Hepatocyte (in vitro differentiated cells): Measurements from ENCODE around the gene FBXL12. TPM values are rescaled to one million over a fixed set of nuclear protein-coding genes. Genes with fewer than 3 reads are reported as not detected.
A peak's percentile ranks its signal among the peaks of the same experiment; 100 is the strongest.
"Not testable (repeated sequence)": the region's sequence is repeated elsewhere in the genome, so short reads cannot be mapped to it uniquely, and the experiment has no call there.

Source experiments
- DNase-seq: peaks from one replicate; pipeline ENCODE4 v3.0.0-alpha.2; 2016; ENCODE audit warnings: low spot score
- H2AFZ ChIP-seq: fragments of 200-600 bp; sonication (generic); 2 replicates; pipeline ENCODE4 v1.6.0; 2016; ENCODE audit warnings: antibody characterized with exemption, mild to moderate bottlenecking
- H3K27ac ChIP-seq: fragments of 200-600 bp; sonication (generic); 2 replicates; pipeline ENCODE4 v1.5.1; 2016; ENCODE audit warnings: mild to moderate bottlenecking
- H3K27me3 ChIP-seq: fragments of 200-600 bp; sonication (generic); 2 replicates; pipeline ENCODE4 v1.6.1; 2016
- H3K36me3 ChIP-seq: fragments of 200-600 bp; sonication (generic); replicated peaks from 2 replicates; pipeline ENCODE4 v1.5.1; 2016; ENCODE audit warnings: low read depth; ENCODE audit not compliant: insufficient read depth
- H3K4me1 ChIP-seq: fragments of 200-600 bp; sonication (generic); 2 replicates; pipeline ENCODE4 v1.5.1; 2016; ENCODE audit warnings: mild to moderate bottlenecking, moderate library complexity; ENCODE audit not compliant: insufficient read depth
- H3K4me2 ChIP-seq: fragments of 200-600 bp; sonication (generic); 2 replicates; pipeline ENCODE4 v1.6.0; 2016
- H3K4me3 ChIP-seq: fragments of 200-600 bp; sonication (generic); 2 replicates; pipeline ENCODE4 v1.5.1; 2016; ENCODE audit warnings: mild to moderate bottlenecking
- H3K79me2 ChIP-seq: fragments of 200-600 bp; sonication (generic); 2 replicates; pipeline ENCODE4 v1.6.0; 2017; ENCODE audit warnings: mild to moderate bottlenecking
- H3K9me2 ChIP-seq: fragments of 200-600 bp; sonication (generic); replicated peaks from 2 replicates; pipeline ENCODE4 v1.6.0; 2017; ENCODE audit warnings: mild to moderate bottlenecking; ENCODE audit not compliant: insufficient read depth
- H3K9me3 ChIP-seq: fragments of 200-600 bp; sonication (generic); 2 replicates; pipeline ENCODE4 v1.5.1; 2016; ENCODE audit warnings: low read depth, mild to moderate bottlenecking
- H4K20me1 ChIP-seq: fragments of 200-600 bp; sonication (generic); 2 replicates; pipeline ENCODE4 v1.6.0; 2016; ENCODE audit warnings: mild to moderate bottlenecking; ENCODE audit not compliant: insufficient read depth, poor library complexity, severe bottlenecking
- EZH2 ChIP-seq: fragments of 200-600 bp; sonication (generic); IDR thresholded peaks from 2 replicates; pipeline ENCODE4 v1.6.1; 2016; ENCODE audit warnings: antibody characterized with exemption, mild to moderate bottlenecking, borderline replicate concordance
- EZH2phosphoT487 ChIP-seq: fragments of 200-600 bp; sonication (generic); IDR thresholded peaks from one replicate; pipeline ENCODE4 v1.6.1; 2018; ENCODE audit warnings: antibody characterized with exemption, mild to moderate bottlenecking, low read depth, moderate library complexity; ENCODE audit not compliant: unreplicated experiment, severe bottlenecking
- WGBS: methylation state at CpG from one replicate; pipeline ENCODE4 v1.1.6; 2016; ENCODE audit warnings: low lambda C conversion rate; ENCODE audit errors: missing lambda C conversion rate; 5-methylcytosine and 5-hydroxymethylcytosine counted together
- polyA plus RNA-seq: library from polyadenylated mRNA; unstranded; fragments of >200 nt; fragmentation: Nextera tagmentation; extraction: Ambion mirVana; gene quantifications from 2 replicates; pipeline ENCODE4 v1.2.1, GENCODE V29; 2016
- total RNA-seq: library from RNA; depleted of rRNA; stranded (reverse); fragments of >200 nt; gene quantifications from 2 replicates; pipeline ENCODE4 v1.2.3, GENCODE V29; 2014
- TF ChIP-seq, protein P1 (sequence below): fragments of 200-600 bp; sonication (generic); IDR thresholded peaks from 2 replicates; pipeline ENCODE4 v1.5.1; 2016; ENCODE audit warnings: antibody characterized with exemption, mild to moderate bottlenecking; ENCODE audit not compliant: poor library complexity

The FBXL12 gene
- total and polyA plus RNA-seq, 2 experiments from 2014 or later: 33.1 to 42.3 TPM

DNA sequence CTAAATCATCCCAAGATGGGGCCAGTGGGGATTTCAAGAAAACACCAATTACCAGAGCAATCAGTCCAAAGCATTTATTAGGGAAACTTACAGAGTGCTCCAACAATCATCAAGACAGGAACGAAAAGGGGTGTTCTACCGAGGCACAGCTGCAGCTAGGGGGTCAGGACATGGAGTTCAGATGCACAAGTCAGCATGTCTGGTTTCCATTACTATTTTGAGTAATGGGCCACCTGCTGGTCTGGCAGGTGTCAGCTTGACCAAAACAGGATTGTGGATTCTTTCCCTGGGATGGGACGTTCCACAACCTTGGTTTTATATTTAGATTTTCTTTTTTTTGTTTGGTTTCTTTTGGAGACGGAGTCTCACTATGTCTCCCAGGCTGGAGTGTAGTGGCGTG, 4.9 kb upstream of the FBXL12 start:
- Histone ChIP-seq H4K20me1 (peaks cover 7% of the 10 kb centered on the region), H3K9me3 (no peaks in the 10 kb centered on the region), H3K36me3 (no peaks in the 10 kb centered on the region), H2AFZ (no peak overlapping the region), H3K9me2 (no peaks in the 10 kb centered on the region), H3K4me3 (no peak overlapping the region), H3K27ac (no peak overlapping the region), H3K4me2 (no peak overlapping the region), H3K27me3 (no peaks in the 10 kb centered on the region), H3K4me1 (peaks cover 9% of the 10 kb centered on the region), H3K79me2 (peaks cover 40% of the 10 kb centered on the region)
- no peak for DNase-seq
- WGBS: 90% methylated on average over 5 of the region's 5 CpGs
- no peak for TF ChIP-seq EZH2phosphoT487

DNA sequence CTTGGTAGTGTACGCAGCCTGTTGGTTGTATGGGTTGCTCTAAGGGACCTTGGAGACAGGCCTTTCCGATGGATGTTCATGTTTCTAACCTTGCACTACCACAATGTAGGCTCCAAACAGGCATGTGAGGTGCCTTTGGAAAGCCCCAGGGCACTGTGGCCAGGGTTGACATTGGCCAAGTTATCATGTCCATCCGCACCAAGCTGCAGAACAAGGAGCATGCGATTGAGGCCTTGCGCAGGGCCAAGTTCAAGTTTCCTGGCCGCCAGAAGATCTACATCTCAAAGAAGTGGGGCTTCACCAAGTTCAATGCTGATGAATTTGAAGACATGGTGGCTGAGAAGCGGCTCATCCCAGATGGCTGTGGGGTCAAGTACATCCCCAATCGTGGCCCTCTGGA, 1.2 kb upstream of the FBXL12 start:
- H3K4me3 ChIP-seq, H3K27me3 ChIP-seq, H4K20me1 ChIP-seq, H3K36me3 ChIP-seq, H3K9me3 ChIP-seq, DNase-seq, H3K4me1 ChIP-seq, H3K9me2 ChIP-seq: not testable (repeated sequence)
- peak overlapping the region; percentile 63 for H3K27ac ChIP-seq
- H3K79me2 ChIP-seq: peaks cover 42% of the 10 kb centered on the region
- 91% methylated on average over 8 of the region's 8 CpGs for WGBS
- H2AFZ ChIP-seq: peak overlapping the region; percentile 13
- H3K4me2 ChIP-seq: peak overlapping the region; percentile 66

DNA sequence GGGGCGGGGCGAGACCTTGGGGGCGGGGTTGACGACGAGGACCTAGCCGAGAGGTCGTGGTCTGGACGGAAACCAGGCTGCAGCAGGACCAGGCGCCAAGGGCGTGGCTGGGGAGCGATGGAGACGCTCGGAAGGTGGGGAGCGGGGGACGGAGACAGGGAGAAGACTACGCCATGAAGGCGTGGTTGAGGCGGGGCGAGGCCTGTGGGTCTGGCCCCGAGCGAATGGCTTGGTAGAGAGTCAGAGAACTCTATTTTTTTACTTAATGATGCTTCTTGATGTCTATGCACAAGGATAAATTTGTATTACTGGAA, 674 bp upstream of the FBXL12 start:
- Histone ChIP-seq H3K9me2 (no peaks in the 10 kb centered on the region), H3K4me3 (no peak overlapping the region), H3K36me3 (no peaks in the 10 kb centered on the region), H3K4me1 (no peaks in the 10 kb centered on the region), H2AFZ (peak overlapping the region; percentile 13), H3K9me3 (no peaks in the 10 kb centered on the region), H3K4me2 (peak overlapping the region; percentile 66), H3K79me2 (peaks cover 43% of the 10 kb centered on the region), H3K27ac (peak overlapping the region; percentile 63), H3K27me3 (no peaks in the 10 kb centered on the region), H4K20me1 (peaks cover 8% of the 10 kb centered on the region)
- TF ChIP-seq EZH2phosphoT487 (no peak), EZH2 (no peak)
- TF ChIP-seq, protein P1, sequence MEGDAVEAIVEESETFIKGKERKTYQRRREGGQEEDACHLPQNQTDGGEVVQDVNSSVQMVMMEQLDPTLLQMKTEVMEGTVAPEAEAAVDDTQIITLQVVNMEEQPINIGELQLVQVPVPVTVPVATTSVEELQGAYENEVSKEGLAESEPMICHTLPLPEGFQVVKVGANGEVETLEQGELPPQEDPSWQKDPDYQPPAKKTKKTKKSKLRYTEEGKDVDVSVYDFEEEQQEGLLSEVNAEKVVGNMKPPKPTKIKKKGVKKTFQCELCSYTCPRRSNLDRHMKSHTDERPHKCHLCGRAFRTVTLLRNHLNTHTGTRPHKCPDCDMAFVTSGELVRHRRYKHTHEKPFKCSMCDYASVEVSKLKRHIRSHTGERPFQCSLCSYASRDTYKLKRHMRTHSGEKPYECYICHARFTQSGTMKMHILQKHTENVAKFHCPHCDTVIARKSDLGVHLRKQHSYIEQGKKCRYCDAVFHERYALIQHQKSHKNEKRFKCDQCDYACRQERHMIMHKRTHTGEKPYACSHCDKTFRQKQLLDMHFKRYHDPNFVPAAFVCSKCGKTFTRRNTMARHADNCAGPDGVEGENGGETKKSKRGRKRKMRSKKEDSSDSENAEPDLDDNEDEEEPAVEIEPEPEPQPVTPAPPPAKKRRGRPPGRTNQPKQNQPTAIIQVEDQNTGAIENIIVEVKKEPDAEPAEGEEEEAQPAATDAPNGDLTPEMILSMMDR: no peak
- no peak for DNase-seq
- 0% methylated on average over 14 of the region's 21 CpGs for WGBS

DNA sequence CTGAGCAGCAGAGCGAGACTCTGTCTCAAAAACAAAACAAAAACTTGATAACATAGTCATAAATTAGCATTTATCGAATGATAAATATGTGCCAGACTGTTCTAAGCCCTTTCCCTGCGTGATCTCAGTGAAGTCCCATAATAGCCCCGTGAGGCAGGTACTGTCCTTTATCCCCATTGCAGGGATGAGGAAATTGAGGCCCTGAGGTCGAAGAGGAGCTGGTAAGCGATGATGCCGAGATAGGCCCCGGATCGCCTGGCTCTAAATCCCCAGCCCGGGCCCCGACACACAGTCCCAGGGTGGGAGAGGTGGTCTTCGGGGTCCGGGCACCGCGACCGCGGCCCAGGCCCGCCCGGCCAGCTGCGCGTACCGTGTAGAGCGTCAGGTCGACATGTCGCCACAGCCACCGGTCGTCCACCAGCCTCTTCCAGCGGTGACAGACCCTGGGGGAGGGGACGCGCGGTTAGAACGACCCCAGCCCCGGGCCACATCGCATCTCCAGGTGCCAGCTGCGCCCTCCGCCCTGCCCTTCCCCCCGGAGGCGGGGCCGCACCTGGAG, 625 bp downstream of the FBXL12 start:
- H3K9me2 ChIP-seq: no peaks in the 10 kb centered on the region
- 6% methylated on average over 38 of the region's 39 CpGs for WGBS
- peaks cover 50% of the 10 kb centered on the region for H3K79me2 ChIP-seq
- H3K4me1 ChIP-seq: no peaks in the 10 kb centered on the region
- H3K4me3 ChIP-seq: peak overlapping the region; percentile 50
- peak overlapping the region; percentile 91 for H3K4me2 ChIP-seq
- no peaks in the 10 kb centered on the region for H3K36me3 ChIP-seq
- no peaks in the 10 kb centered on the region for H3K27me3 ChIP-seq
- TF ChIP-seq EZH2phosphoT487: no peak
- TF ChIP-seq EZH2: no peak
- TF ChIP-seq, protein P1: no peak
- H3K9me3 ChIP-seq: no peaks in the 10 kb centered on the region
- H4K20me1 ChIP-seq: peaks cover 8% of the 10 kb centered on the region
- peak overlapping the region; percentile 39 for H2AFZ ChIP-seq
- peak overlapping the region; percentile 98 for H3K27ac ChIP-seq
- DNase-seq: no peak
